Stimulated activated CD4-positive, alpha-beta T cell treated with anti-CD3 and anti-CD28 coated beads, Interleukin-1b, Interleukin-23, amount 100 ng/mL, for 1 hour (primary cell): ENCODE measurements around the gene CFAP46.
"Not testable (repeated sequence)": the region's sequence is repeated elsewhere in the genome, so short reads cannot be mapped to it uniquely, and the experiment has no call there.

Source experiments
- DNase-seq, 2 donors: peaks; one replicate each; pipeline ENCODE4 v3.0.0-alpha.2; 2020; ENCODE audit warnings: low read depth in 2 of 2

The CFAP46 gene

DNA sequence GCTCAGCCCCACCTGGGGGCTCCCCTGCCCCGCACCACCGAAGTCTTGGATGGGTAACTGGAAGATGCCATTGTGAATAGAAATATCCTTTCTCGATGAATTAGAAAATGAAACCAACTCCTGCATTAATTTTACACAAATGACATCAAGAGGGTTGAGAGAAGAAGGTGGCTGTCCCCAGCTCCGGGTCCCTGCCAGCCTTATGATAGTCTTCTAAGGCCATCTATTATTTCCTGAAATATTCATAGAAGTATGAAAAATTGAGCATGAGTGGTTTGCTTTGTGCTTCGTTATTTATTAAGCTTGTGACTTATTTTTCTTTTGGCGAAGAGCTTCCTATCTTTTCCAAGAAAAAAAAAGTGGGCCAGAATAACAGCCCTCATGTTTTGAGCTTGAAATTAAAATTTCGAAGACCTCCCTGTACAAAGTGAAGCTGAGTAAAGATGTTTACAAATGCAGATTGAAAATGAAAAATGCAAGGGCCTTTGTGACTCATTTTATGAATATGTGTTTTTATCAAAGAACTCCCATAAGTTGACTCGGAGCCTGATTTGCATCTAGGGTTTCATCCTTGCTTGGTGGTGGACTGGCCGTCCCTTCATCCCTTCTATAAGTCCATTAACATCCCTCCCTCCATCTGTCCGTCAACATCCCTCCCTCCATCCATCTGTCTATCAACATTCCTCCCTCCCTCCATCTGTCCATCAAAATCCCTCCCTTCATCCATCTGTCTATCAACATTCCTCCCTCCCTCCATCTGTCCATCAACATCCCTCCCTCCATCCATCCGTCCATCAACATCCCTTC lies 20.5 kb upstream of the CFAP46 start:
- no peak for DNase-seq

DNA sequence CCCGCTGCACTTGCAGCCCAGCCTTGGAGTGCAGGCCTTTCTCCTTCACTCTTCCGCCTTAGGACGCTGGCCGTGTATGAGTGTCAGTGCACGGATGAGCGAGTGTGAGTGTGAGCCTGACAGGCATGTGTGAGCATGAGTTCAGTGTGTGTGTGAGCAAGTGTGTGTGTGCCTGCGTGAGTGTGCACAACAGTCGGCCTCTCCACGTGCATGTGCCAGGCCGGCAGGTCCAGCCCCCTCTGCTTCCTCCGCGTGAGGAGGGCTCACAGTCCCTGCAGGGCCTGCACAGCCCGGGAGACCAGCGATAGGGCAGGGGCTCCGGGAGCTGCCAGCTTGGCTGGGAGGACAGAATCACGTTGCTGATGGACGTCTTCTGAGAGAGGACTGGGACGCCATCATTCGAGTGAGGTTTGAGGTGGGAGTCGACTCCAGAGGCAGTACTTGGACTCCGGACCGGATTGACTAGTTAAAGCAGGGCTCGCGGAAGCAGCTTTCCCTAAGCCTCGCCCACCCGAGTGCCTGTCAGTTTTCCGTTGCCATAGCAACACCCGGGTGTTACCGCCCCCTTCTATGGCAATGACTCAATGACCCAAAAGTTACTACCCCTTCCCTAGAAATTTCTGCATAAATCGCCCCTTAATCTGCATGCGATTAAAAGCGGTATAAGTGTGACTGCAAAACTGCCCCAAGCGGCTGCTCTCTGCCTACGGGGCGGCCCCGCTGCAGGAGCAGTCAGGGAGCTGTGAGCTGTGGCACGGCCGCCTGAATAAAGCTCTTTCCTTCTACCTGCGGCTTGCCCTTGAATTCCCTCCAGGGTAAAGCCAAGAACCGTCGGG lies 19.6 kb upstream of the CFAP46 start:
- DNase-seq, result peak; percentile 16 to 35

DNA sequence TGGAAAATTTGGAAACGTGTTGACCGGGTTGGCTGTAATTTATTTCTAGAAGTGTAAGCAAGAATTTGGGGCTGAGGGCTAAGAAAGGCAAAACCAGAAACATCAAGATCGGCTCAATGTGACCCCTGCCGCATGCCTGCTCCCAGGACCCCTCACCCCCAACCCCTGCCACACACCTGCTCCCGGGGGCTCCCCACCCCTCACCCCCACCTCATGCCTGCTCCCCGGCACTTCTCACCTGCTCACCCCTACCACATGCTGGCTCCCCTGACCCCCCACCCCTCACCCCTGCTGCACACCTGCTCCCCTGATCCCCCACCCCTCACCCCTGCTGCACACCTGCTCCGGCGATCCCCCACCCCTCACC lies 19.0 kb upstream of the CFAP46 start:
- no peak for DNase-seq

DNA sequence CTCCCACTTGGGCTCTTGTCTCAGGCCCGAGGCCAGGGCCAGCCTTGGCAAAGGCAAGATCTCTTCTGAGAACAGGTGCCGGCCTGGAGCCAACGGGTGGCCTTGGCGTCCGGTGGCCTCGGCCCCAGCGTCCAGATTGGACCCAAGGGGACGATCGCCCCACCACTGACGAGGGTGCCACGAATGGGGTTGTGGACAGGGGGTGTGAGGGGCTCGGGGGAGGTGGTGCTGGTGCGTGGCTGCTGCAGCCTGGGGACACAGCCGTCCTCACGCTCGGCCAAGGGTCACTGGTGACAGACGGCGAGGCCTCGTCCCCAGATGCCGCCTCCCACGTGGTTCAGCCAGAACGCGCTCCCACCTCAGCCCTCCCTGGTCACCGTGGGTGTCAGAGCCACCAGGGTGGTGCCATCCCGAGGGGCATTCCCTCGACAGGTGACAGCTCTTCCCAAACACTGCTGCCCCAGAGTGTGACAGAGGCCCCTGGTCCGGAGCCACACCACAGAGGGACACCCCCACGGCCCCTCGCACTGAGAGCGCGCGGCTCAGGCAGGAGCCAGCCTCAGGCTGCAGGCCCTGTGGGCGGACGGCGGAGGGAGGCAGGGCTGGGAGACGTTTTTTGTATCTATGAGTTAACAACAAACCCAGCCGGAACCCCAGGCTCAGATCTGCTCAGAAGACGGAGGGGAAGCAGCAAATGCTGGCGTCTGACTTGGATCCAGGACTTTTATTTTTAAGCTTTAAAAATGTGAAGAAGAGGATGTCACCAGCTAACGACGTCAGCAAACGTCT lies 18.5 kb upstream of the CFAP46 start:
- DNase-seq, result no peak

DNA sequence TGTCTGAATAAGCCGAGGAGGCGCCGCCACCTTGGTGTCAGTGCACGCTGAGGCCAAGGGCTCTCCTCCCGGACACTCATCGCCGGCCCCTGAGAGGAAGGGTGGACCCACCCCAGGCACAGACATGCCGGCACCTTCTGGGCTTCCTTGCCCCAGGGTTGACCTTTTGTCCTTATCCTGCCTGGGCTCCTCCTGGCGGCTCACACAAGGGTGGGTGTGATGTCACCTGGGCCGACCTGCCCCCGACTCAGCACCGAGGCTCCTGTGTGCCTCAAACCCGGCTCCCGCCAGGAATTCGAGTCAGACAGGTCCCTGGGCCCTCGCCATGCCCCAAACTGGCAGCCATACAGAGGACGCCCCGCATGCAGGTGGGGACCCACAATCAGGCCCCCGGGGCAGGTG lies 17.7 kb upstream of the CFAP46 start:
- no peak for DNase-seq

DNA sequence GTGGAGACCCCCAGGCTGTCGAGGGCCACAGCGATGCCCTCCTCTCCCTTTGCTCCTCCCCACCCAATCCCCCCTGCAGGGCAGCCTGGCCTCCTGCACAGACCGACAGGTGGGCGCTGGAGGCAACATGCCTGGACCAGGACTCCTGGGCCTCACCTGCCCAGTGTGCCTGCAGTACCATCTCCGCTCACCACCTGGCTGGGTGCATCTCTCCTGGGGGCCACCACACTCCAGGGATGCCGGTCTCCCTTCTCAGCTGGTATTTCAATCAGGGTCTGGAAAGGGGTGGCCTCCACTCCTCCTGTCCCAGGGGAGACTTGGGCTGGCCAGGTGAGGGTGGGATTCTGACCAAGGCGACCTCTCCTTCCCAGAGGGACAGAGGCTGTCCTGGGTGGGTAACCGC lies 17.2 kb upstream of the CFAP46 start:
- DNase-seq, result no peak

DNA sequence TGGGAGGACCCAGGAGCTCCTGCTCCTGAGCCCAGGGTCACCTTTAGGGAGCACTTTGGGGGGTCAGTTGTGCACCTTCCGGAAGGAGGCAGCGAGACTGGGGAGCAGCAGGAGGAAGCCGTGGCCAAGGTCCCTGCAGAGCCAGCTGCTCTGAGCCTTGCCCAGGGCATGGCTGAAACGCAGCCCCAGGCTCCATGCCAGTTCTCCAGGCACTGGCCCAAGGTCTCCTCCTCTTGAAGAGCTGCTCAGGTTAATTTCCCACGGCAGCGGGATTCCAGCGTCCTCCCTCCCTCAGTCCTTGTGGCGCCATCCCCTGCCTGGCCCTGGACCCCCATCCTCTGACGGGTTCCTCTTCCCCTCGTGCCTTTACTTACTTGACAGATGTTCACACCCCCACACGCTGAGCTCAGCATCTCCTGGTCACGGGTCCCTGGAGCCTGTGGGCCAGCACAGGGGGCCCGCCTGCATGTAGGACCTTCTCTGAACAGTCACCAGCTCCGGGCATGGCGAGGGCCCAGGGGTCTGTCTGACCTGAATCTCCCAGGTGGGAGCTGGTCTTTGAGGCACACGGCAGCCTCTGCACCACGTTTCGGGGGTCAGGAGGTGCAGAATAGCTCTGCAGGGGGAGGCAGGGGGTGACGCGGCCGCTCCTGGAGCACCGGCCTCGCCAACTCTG lies 16.7 kb upstream of the CFAP46 start:
- DNase-seq, result no peak

DNA sequence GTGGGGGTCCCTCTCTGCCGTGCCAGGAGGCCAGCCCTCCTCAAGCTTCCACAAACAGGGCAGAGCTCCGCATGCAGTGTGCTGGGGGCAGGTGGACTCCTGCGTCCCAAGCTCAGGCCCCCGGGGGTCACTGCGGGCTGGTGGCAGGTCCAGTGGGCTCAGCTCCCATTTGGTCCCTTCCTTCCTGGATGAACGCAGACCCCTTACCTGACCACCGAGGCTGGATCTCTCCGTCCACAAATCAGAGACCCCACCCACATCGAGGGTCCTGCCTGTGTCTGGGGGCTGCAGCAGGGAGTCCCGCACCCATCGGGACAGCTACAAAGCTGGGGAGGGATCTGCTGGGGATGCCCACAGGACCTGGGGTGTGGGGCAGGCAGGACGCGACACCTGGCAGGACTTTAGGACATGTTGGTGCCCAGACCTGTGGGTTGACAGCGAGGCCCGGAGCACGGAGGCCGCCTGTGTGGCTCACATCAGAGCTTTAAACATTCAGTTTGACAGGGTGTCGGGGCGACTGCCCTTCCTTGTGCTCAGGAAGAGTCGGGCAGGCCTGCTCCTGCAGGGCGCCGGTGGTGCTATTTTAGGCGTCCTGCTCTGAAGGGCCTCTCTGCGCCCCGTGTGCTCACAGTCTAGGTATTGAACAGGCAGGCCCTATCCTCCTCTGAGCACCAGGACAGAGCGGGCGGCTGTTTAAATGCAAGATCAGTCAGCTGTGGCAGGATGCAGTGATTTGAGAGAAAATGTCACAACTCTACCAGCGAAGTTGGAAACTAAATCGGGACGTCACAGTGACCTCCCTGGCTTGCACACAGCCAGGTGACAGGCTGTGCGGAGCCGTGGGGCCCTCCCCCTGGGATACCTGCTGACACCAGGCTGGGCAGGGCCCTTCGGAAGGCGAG lies 15.9 kb upstream of the CFAP46 start:
- DNase-seq, result no peak

DNA sequence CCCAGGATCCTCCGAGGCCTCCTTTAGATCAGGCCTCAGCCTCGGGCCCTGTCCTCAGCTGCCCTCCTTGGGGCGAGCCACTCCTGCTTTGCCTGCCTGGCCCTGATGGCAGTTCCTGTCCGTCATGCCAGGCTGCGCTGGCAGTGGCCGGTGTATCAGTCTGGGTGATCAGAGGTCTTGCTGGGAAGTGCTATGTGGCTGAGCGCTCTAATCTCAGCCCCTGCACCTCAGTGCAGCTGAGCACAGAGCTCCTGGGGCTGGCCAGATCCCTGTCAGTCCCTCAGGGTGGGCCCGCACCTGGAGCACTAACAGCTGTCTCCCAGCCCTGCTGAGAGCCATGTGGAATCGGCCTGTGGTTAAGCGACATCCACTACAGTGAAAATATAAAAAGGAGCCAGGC lies 14.8 kb upstream of the CFAP46 start:
- DNase-seq, result no peak

DNA sequence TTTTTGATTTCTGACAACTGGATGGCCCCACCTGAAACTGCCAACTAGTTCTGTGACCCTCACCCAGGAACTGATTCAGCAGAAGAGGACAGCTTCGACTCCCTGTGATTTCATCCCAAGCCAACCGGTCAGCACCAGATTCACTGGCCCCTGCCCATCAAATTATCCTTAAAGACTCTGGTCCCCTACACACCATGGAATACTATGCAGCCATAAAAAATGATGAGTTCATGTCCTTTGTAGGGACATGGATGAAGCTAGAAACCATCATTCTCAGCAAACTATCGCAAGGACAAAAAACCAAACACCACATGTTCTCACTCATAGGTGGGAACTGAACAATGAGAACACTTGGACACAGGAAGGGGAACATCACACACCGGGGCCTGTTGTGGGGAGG lies 13.9 kb upstream of the CFAP46 start:
- DNase-seq, result not testable (repeated sequence)

DNA sequence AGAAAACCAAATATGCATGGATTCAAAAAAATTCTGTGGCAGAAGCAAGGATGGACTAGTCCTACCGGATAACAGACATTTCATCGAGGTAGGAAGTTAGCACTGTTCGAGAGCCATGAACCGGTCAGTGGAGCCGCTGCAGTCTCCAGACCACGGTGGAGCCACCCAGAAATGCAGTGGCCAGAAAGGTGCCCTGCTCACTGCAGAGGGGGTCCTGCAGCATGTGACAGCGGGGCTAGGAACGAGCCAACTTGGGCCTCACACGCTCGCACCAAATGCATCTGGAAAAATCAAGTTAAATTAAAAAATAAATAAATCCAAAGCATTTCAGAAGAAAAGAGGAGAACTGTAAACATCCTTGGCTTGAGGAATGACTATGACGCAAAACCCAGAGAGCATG lies 13.1 kb upstream of the CFAP46 start:
- DNase-seq, result no peak

DNA sequence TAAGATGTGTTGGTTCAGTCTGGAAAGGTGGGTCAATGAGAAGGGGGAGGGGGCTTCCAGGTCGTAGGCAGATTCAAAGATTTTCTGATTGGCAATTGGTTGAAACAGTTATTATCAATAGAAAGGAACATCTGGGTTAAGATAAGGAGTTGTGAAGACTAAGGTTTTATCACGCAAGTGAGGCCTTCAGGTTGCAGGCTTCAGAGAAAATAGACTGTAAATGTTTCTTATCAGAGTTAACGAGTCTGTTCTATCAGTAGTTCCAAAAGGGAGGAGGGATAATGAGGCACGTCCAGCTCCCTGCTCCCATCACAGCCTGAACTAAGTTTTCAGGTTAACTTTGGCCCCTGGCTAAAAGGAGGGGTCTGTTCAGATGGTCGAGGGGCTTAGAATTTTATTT lies 11.1 kb upstream of the CFAP46 start:
- no peak for DNase-seq

DNA sequence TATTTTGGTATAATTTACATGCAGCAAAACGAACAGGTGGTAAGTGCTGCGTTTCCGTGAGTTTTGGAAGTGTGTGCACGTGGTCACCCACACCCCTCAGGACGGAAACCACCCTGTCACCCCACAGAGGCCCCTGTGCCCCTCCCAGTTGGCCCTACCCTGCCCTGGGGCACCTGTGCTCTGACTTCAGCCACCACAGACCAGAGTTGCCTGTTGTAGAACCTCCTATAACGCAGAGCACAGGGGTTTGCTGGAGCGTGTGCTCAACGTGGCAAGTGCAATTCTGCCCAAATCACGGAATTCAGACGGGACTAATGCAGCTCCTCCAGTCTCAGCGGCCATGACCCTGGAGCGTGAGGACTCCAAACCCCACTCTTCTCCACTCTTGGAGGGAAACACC lies 9.6 kb upstream of the CFAP46 start:
- DNase-seq, result no peak

DNA sequence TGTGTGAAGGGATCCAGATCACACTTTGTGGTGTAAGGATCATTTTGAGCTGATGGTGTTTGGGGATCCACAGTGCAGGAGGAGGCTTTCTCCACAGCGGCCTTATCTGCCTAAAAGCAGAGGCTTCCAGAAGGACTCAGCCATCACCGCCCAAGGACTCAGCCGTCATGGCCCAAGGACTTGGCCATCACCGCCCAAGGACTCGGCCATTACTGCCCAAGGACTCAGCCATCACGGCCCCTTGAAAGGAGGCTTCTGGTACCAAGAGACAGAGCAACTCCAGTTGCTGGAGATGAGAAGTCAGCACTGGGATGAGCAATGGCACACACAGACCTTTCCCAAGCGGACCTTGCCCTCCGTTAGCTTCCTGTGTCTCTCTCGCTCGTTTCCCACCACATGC lies 6.0 kb upstream of the CFAP46 start:
- DNase-seq, result no peak

DNA sequence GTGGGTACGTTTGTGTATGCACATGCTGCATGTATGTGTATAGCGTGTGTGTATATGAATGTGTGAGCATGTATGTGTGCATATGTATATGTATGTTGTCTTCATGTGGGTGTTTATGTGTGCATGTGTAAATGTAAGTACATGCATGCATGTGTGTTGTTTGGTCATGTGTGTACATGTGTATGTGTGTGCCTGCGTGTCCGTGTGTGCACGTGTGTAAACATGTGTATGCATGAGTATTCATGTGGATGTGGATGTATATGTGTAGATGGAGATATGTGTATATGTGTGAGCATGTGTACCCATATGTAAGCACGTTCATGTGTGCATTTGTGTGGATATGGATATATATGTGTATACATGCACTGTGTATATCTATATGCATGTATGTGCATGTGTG lies 5.5 kb upstream of the CFAP46 start:
- DNase-seq, result no peak

DNA sequence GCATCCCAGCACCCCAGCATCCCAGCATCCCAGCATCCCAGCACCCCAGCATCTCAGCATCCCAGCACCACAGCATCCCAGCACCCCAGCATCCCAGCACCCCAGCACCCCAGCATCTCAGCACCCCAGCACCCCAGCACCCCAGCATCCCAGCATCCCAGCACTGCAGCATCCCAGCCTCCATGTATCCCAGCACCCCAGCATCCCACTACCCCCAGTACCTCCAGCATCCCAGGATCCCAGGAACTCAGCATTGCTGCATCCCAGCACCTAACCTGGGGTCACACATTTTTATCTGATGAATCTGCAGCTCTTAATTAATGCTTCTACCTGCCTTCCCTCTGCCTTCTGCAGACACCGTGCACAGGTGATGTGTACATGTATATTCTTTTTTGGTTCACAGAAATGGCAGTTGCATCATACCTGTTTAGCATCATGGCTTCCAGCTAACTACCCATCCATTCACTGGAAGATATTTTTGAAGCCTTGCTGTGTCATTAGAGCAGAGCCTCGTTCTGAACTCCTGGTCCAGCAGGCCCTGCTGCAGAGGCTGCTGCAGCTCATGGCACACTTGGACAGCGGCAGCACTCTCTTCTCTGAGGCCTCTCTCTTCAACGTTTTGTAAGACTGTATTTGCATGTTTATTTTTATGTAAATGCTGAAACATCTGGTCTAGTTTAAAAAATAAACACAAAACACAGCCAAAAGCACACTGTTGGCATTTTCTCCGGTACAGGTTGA lies 4.6 kb upstream of the CFAP46 start:
- no peak for DNase-seq

DNA sequence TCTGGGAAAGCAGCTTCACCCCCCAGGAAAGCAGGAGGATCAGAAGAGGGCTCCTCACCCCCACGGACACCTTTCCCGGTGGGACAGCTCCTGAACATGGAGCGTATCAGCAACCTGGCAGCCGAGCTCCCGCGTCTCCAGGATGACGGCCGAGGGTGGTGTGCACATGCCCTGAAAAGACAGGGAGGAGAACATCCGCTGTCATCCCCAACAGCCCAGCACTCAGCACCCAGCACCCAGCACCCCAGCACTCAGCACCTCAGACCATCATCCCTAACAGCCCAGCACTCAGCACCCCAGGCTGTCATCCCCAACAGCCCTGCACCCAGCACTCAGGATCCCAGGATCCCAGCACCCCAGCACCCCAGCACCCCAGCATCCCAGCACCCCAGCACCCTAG lies 3.9 kb upstream of the CFAP46 start:
- no peak for DNase-seq

DNA sequence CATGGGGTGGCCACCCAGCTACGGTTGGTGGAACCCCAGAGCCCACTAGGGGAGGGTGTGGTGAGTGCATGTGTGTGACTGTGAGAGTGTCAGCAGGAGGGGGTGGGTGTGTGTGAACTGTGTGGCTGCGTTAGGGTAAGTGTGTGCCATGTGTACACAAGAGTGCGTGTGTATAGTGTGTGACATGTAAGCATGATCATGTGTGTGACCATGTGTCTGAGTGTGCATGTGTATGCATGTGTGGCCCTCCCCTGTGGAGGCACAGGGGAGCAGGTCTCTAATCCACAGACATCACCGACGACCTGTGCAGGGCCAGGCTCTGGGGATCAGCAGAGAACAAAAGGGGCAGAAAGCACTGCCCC lies 3.5 kb upstream of the CFAP46 start:
- no peak for DNase-seq

DNA sequence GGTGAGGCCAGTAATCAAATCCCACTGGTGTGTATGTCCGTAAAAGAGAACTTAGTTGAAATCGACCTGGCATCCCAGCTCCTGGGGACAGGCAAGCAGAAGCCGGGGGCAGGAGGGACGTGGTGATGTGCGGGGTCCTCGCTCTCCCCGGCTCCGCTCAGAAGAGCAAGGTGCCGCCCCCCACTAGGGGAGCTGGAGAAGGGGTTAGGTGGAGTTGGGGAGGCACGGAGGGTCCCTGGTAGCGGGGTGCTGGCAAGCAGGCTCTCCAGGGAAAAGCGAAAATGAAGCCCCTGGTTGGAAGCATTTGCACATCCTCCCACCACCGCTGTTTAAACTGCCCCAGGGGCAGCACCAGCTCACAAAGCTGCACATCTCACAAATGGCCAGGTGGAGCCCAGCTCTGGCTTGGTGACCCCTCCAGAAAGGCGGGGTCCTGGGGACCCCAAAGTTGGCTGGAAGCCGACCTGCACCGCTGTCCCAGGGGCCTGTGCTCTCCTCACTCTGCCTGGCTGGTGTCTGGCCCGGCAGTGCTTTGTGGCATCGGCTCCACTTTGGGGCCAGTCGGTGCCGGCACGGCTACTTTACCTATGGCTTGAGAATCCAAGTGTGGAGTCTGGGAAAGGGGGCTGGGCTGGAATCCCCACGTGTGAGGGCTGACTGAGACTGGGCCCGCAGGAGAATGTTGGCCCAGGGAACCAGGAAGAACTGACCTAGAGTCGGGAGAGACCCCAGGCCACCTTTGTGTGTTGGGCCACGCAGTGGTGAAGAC lies 2.9 kb upstream of the CFAP46 start:
- no peak for DNase-seq

DNA sequence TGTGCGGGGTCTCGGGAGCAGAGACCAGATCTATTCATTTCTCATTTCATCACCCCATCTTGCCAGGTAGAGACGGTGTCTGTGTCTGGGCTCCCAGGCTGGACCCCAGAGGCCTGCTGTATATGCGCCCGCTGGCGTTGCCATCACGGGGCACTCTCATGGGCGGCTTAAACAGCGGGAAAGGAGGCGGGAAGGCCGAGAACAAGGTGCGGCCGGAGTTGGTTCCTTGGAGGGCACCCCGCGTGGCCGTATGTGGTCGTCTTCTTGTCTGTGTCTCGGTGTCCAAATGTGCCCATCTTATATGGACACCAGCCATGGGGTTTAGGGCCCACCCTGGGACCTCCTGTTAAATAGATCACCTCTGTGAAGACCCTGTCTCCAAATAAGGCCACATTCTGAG lies 2.1 kb upstream of the CFAP46 start:
- no peak for DNase-seq
